GM10266 (cell line): Measurements from ENCODE around the gene TMEM164.

Source experiments
- DNase-seq: peaks from one replicate; pipeline ENCODE4 v3.0.0; 2012; ENCODE audit errors: extremely low spot score
- TF ChIP-seq, protein P1 (sequence below): IDR thresholded peaks from 2 replicates; pipeline ENCODE4 v1.5.1; 2012; ENCODE audit warnings: mild to moderate bottlenecking, low read depth; ENCODE audit not compliant: control insufficient read depth, insufficient read depth; ENCODE audit errors: missing control alignments

Gene TMEM164

DNA sequence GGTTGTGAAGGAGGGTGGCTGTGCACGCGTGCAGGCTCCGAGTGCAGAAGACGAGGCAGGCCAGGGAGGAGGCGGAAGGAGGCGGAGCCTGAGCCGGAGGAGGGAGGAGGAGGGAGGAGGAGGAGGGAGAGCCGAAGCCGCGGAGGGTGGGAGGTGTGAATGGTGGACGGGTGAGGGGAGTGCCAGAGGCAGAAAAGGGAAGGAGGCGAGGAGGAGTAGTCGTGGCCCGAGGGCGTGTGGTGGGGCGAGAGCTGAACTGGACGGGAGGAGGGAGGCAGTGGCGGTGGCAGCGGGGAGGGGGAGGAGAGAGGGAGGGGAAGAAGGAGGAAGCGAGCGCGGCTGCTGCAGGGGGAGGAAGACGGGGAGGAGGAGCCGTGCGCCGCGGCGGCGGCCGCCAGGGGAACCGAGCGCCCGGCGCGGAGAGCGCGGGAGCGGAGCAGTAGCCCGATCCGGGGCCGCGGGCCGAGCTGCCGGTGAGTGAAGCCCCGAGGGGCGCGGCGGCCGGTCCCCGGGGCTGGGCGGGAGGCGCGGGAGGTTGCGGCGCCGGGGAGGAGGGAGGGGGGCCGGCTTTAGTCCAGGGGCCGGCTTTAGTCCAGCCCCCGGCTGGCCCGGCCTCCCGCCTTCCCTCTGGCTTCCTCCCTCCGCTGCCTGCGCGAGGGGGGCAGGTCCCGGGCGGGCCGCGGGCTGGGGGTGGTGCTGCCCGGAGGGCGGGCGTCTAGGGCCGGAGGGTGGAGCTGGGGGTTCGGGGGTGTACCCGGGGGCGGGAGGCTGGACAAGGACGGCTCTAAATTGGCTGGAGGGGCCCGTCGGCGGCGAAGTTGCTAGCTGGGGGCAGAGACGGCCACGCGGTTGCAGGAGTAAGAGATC is at the start of gene TMEM164:
TSS of gene TMEM164 (plus strand) at position 815 of the 867 bp plus-strand sequence. CDS start 661 bp downstream, outside the sequence.
- TF ChIP-seq, protein P1, sequence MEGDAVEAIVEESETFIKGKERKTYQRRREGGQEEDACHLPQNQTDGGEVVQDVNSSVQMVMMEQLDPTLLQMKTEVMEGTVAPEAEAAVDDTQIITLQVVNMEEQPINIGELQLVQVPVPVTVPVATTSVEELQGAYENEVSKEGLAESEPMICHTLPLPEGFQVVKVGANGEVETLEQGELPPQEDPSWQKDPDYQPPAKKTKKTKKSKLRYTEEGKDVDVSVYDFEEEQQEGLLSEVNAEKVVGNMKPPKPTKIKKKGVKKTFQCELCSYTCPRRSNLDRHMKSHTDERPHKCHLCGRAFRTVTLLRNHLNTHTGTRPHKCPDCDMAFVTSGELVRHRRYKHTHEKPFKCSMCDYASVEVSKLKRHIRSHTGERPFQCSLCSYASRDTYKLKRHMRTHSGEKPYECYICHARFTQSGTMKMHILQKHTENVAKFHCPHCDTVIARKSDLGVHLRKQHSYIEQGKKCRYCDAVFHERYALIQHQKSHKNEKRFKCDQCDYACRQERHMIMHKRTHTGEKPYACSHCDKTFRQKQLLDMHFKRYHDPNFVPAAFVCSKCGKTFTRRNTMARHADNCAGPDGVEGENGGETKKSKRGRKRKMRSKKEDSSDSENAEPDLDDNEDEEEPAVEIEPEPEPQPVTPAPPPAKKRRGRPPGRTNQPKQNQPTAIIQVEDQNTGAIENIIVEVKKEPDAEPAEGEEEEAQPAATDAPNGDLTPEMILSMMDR: no peak
- peak; percentile 79 for DNase-seq

DNA sequence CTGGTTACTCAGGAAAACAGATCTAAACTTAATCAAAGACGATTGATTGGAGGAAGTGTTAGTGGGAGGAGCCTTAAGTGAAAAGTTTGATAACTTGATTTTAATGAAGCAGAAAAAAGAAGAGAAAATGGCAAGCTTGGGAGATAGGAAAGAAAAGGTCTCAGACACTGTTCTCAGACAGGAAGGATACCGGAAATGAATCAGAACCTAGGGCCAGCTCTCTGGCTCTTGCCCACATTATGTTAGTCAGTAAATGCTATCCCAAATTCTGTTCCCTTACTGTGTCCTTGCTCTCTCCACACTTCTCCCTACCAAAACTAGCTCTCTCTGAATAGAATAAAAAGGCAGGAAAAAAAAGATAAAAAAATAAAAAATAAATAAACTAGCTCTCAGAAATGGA is 48.6 kb upstream of the TMEM164 start:
- TF ChIP-seq, protein P1: no peak
- DNase-seq: no peak

DNA sequence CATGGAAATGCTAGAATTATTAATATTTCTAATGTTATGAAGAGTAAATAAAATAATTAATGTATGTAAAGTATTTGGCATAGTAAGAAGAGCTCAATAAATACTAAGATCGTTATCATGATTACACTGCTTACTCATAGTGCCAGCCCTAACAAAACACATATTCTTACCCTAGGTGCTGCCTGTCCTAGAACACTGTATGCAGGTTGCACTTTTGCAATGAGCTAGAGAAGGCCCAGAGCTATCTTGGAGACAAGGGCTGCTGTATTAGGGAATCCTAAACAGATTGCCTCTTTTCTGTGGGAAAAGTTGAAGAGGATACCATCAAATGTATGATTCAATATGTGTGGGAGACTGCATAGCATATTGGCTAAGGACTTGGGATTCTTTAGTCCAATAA is 48.0 kb upstream of the TMEM164 start:
- TF ChIP-seq, protein P1: no peak
- no peak for DNase-seq

DNA sequence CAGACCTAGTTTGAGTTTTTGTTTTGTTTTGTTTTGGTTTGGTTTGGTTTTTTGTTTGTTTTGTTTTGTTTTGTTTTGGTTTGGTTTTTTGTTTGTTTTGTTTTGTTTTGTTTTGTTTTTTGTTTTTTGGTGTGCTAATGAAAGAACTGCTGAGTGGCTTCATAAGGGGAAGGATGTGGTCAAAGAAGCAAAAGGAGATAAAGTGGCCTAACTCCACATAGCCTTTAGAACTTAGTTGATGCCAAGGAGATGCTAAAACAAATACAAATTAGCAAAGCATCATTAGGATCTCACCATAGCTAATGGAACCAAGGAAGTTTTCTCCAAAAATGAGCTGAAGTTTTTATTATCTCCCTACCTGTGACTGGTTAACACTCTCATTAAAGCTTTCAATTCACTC is 44.6 kb upstream of the TMEM164 start:
- TF ChIP-seq, protein P1: no peak
- DNase-seq: no peak

DNA sequence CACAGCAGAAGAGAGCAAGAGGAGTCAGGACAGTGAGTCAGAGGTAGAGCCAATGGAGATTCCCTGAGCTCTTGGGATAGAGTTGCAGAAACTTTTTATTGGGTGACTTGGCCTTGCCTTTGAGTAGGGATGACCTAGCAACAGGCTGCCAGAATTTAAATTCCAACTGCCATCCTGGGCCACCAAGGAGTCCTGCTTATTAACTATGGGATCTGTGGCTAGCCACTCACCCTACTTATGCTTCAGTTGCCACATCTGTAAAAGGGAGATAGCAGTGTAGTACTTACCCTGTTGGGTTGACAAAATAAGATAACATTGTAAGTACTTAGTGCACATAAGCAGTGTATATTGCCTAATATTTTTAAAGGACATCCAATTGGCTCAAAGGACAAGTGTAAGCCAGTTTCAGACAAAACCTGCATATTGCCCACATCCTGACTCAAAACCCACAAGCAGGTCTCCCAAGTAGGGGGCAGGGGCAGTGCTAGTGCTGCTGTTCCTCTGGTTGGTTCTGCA is 43.5 kb upstream of the TMEM164 start:
- DNase-seq: no peak

DNA sequence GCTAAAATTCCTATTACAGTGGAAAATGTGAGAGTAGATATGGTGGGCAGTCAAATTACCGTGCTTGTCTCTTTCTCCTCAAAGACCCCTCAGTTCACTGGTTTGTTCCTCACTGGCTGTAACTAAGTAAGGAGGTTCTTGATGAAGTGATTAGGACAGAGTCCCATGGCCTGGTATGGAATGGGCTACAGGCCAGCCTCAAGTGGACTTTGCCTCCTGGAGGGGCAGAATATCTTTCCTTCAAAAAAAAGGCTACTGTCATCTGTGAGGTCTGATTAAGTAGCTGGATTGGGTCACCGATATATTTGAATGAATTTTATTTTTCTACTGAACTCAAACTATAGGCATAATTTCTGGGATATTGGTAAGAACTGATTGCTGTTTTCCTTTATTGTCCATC is 38.5 kb upstream of the TMEM164 start:
- TF ChIP-seq, protein P1: no peak
- DNase-seq: no peak

More for the DNA sequence above, 43.5 kb upstream of the TMEM164 start:
- TF ChIP-seq, protein P1: no peak

DNA sequence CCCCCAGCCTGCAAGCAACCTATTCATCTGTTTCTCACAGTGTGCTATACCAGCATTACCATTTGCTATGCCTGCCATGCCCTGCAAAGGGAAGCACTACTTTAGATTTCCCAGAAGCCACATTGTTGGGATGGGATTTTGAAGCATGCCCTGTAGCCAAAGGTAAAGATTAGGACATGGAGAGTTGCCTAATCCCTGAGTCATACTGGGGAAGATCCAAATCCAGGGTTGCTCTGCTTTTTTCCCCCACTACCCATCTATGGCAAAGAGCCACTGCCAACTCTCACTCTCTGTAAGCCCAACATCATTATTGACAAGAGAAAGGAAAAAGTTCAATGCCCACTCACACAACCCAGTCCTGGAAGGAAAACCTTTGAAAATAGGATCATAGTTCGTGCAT is 36.7 kb upstream of the TMEM164 start:
- TF ChIP-seq, protein P1: no peak
- no peak for DNase-seq
